Stimulated activated CD8-positive, alpha-beta memory T cell treated with anti-CD3 and anti-CD28 coated beads, Interleukin-12 subunit alpha, Interleukin-12 subunit beta, amount 100 ng/mL, for 24 hours (primary cell): ENCODE results near the gene MTRF1L.

Experiments
- DNase-seq: peaks from one replicate; pipeline ENCODE4 v3.0.0-alpha.2; 2020; ENCODE audit errors: extremely low read depth

The MTRF1L gene, protein sequence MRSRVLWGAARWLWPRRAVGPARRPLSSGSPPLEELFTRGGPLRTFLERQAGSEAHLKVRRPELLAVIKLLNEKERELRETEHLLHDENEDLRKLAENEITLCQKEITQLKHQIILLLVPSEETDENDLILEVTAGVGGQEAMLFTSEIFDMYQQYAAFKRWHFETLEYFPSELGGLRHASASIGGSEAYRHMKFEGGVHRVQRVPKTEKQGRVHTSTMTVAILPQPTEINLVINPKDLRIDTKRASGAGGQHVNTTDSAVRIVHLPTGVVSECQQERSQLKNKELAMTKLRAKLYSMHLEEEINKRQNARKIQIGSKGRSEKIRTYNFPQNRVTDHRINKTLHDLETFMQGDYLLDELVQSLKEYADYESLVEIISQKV

DNA sequence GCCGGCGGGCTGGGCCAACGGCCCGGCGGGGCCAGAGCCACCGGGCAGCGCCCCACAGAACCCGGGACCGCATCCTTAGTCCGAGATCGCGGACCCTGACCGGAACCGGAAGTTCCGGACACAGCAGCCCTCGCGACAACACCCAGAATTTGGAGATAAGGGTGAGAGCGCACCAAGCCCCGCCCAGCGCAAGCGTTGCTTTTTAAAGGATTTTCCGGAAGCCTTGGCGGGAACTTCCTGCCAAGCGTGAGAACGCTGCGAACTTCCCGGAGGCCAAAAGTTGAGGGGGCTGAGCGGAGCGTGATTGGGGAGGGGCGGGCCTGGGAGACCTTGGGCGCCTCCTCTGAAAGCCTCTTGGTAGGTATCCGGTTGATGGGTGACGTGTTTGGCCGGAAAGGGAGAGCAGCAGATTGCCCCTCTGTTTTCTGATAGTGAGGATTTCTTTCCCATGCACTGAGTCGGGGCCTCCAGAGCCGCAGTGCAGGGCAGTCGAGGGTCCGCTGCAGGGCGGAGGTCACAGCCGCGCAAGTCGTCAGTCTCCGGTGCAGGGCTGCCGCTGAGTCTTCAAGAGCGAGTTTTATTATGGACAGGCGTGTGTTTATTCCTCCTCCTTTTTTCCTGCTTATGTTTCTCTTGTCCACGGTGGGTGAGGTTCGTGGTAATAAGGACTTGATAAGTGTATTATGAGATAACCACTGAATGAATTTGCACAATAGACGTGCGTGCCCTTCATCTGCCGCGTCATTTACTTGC is at the start of gene MTRF1L:
Gene MTRF1L, minus strand, starts transcription at position 97 of the 753 bp plus-strand sequence. Its CDS starts 24 bp downstream, at position 73.
- peak; percentile 81 for DNase-seq

DNA sequence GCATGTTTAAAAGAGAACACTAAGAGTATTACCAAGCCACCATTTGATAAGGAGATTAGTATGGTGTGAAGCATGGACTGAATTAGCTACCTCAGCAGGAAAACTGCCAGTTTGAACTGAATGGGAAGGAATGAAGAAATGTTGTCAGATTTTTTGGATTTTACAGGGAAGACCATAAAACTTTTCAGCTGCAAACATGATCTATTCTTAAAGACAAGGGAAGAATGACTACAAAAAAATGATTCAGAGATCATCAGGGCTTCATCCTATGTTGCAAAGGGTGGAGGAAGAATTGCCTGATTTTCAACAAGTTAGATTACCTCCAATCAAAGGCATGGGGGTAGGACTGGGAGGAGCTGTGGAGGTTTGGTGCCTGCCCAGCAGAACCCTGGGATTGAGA is 49.3 kb upstream of the MTRF1L start:
- no peak for DNase-seq

DNA sequence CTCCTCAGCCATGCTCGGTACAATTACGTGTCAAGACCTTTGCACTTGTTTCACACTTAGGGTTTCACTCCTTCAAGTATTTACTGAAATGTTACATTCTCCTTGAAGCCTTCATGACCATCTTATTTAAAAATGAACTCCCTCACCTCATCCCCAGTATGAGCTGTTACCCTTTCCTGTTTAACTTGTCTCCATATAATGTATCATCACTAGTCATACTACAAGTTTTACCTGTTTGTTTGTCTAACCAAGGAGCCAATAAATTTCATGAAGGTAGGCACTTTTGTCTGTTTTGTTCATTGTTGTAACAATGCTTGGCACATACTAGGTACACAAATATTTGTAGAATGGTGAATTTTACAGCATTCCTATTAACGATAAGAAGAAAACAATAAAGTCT is 46.1 kb upstream of the MTRF1L start:
- DNase-seq: no peak

DNA sequence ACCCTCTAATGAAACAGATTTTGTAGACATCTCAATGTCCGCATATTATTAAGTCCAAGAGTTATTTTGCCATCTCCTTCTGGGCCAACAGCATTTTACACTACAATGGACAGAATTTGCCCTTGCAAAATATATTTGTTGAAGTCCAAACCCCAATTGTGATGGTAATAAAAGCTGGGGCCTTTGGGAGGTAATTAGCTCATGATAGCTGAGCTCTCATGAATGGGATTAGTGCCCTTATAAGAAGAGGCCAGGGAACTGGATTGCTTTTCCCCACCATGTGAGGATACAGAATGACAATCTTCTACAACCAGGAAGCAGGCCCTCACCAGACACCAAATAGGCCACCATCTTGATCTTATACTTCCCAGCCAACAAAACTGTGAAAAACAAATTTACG is 44.9 kb upstream of the MTRF1L start:
- no peak for DNase-seq

DNA sequence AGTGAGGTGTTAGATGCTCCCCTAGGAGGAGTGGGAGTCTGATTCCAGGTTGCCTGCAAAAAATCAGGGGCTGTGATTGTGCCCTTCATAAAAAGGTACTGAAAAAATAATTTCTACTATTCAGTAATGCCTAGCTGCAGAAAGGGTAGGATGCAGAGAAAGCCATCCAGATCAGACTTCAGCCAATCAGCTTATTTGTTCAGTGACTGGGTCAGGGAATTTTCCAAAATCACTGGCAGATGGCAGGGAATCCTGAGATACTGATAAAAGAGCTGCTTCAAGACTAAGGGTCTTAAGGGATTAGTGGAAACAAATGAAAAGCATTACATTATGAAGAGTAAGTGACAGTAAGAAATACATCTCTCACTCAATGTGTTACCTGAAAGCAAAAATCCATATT is 42.8 kb upstream of the MTRF1L start:
- DNase-seq: no peak

DNA sequence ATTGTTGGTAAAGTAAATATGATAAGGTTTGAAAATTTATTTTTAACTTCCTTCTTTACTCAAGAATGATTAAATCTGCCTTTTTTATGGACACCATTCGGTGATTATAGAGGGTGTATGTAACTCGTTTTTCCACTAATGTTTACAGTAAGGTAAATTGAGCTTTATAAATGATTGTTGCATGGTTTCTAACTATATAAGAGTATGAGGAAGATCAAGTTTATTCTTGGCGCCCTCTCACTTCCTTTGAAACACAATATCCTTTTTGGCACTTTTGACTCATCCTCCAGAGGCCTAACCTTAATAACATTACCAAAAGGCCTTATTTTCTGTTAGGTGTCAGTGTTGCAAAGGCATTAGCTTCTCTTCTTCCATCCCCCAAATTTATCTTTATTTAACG is 41.8 kb upstream of the MTRF1L start:
- DNase-seq: no peak

DNA sequence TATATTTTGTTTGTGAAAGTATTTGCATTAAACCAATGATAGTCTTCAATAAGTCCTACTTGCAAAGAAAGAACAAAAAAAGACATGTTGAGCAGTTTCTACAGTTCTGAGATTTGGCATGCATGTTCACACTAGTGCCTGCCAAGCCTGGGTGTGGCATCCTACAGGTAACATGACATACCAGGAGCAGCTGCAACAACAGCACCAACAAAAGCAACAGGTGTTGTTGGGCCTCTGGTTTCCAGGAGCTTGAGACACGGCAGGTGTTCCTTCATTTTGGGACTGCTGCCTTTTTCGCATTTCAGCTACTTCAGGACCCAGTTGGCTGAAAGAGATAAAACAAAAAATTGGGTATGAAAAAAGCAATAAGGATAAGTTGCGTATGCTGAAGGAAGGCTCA is 41.2 kb upstream of the MTRF1L start:
- no peak for DNase-seq

DNA sequence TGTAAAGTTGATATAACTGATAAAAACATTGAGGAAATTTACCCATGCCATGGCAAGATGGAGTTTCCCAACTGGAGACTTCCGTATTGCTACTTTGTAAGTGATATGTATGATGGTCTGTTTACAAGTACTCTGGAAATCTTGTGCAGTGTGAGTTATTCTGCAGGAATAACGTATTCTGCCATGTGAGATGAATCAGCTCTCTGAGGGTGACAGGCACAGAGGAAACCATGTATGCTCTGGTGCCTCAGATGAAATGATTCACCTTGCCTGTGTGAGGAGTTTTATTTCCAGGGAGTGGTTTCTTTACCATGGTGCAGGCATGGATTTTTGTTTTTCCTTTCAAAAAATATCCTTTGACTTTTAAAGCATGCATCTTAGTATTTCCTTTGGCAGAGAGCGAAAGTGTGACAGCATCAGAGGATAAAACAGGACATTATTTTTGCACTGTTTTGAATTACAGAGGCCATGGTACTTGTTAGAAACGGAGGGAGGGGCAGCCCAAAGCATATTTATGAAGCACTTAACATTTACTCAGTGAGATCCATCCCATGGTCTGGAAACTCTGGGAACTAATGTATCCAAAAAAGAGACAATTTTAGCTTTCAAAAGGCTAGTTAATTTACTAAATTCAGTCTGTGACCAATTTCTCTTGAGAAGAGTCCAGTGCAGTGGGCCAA is 36.0 kb upstream of the MTRF1L start:
- no peak for DNase-seq

DNA sequence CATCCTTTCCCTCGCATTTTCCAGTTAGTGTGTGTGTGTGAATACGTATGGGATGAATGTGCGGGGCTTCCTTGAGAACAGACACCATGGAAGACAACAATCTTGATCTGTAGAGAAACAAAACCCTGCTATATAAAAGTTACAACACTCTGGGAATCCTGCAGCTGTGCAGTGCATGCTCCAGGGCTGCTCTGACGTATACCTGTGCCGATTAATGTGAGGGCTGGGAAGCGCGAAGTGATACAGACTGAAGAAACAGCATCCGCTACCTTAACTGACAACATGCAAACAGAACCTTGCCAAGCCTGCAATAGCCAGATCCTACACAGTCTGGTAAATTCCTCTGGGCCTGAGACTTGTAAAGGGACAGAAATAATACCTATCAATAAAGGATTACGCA is 31.6 kb upstream of the MTRF1L start:
- DNase-seq: no peak

DNA sequence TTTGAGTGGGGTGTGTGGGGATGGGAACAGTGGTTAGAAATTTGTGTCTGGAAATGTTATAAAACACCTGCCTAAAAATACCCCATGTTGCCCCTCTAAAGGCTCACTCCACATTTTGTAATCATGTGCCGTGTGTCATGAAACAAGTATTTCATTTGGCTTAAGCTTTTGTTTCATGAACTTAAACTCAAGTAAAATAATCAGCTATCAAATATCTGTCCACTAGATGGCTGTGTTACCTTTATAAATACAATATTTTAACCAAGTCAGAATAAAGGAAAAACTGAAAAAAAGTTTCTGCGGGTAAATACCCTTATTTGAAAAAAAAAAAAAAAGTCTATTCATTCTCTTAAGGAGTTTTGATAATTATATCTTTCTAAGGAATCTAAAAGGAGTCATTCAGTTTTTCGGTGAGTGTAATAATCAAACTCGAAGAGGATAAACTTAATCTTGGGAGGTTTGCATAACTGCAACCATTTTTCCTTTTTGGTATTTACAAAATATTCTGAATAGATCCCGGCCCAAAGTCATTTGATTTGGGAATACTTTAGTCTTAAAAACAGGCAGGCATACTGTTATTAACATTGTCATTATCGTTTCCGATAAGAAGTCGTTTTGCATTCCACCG is 29.9 kb upstream of the MTRF1L start:
- no peak for DNase-seq

DNA sequence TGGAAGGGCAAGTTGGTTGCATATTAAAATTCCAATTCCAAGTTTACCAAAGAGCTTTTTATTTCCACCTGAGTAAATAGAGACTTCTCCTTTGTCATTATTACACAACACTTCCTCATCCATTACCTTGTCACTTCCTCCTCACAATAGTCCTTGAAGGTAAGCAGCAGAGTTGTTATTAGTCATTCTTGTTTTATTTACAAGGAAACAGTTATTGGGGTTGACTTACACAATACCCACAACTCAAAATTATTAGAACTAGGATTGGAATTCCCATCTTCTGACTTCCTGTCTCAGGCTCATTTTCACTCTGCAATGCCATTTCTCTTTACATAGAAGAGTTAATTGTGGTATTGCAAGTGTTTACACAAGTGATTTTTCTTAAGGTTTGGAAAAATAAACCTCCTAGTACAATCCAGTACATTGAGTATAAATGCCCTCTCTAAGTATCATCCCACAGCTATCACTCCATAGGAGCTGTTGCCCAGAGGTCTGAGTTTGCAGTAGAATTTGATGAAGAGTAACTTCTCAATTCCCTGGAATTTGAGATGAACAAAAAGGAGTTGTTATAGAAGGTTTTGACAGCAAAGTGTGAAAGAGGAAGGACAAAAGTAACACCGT is 28.9 kb upstream of the MTRF1L start:
- no peak for DNase-seq

DNA sequence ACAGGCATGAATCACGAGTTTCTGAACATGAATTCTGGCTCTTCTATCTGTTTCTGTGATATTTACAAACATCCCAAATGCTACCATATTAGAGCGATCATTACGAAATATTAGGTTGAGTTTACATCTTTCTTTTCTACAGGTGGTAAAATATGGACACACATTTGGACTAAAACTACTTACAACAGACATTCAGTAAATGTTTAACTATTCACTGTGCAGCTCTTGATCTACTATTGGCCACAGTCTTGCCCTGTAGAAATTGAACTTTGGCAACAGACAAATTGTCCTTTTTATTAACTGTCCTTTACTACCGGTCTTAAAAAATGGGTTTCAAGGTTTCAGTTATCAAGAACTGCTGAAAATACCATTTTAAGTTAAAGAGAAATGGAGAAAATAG is 26.5 kb upstream of the MTRF1L start:
- DNase-seq: no peak

DNA sequence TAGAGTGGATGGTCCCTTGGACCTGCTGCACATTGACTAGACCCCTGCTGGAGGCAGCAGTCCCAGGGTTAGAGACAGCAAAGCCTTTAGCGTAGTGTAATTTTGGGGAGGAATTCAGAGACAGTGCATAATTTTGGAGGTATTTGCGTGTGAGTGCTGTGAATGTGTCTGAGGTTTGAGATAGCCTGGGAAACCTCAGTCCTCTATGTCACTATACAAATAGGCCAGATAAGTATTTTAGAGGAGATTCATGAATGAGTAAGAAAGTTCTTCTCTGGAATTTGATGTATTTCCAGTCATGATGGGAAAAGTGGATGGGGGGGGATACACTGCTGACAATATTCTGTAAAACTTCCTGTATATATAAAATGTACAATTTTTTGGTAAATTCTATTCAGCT is 25.8 kb upstream of the MTRF1L start:
- DNase-seq: no peak

DNA sequence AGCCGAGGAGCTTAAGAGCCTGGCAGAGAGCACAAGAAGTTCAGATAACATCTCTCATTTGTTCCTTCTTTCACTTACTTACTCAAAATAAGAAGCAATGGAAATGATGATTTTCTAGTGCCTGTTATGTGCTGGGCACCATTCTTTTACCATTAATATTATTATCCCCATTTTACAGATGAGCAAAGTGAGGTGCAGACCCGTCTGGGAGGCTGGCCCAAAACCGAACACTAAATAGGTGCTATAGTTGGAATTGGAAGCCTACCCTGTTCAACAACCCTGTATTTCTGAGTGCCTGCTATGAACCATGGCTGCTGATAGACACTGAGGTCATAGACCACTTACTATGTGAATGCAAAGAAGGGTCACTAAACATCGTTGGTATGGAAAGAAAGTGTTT is 25.0 kb upstream of the MTRF1L start:
- no peak for DNase-seq

DNA sequence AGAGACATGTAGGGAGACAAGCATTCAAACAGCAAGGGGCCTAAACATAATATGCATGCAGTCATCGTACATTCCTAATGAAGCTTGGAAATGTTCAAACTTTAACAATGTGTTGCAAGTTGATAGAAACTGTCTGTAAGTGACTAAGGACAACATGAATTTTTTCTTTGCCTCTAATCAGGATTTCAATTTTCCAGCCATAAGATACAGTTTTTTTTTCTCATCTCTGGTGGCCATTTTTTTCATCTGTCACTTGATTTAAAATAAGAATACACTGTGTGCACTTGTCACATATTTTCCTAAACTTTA is 22.2 kb upstream of the MTRF1L start:
- no peak for DNase-seq

DNA sequence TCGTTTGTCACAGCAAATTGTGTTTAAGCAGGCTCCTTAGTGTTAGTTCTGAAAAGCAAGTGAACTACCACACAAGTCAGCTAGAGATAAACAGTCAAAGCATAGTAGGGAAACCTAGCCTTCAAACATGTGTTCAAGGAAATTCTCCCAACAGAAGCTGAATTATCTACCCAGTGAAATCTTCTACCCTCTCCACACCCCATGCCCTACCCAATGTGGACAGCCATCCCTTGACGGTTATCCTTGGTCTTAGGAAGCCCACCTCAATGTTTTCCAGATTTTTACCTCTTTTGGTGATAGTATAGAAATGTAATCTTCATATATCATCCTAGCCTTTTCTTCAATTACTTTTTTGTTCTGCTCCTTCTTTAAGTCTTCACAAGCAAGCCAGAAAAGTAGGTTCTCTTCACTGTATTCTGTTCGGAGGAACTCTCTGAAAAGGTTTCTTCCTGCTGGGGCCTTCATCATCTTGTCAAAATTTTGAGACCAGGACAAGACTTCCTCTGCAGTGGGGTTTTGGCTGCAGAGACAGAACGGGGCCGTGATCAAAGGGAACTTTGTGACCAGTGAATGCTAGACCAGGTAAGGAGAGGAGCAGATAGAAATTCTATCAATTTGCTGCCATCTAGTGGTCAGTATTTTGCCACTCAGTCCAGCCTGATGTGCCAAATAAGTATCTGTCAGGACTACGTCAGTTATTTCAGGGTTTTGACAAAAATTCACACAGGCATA is 21.6 kb upstream of the MTRF1L start:
- DNase-seq: no peak

DNA sequence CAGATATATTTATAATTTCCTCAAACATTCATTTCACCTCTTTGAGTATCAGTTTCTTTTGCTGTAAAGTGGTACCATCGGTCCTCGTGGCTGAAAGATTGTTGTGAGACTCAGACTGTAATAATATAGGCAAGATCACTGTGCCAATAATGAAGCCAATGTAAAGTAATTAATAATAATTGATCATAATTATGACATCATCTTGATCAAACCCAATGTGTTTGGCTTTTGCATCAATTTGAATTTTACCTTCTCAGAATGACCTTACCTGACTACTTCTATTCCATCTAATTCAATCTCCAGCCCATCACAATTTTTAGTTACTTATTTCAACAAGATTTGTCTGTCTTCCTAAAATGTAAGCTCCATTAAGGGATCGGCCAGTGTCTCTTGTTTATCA is 15.8 kb upstream of the MTRF1L start:
- DNase-seq: no peak

DNA sequence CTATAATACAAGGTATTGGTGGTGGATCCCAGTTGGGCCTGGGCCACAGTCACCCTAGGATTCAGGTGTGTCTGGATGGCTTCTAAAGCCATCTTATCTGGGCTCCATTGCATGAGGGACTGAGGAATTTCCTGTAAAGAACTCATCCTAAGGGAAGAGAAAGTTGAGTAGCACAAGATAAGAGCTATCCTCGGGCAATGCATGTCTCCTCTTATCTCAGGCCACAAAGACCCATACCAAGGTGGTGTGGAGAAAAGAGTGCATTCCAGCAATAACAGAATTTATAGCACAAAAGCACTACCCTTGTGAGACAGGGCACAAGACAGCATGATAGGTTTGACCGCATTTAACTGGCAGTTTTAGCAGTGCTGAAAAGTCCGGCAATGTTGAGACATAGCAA is 14.3 kb upstream of the MTRF1L start:
- no peak for DNase-seq

DNA sequence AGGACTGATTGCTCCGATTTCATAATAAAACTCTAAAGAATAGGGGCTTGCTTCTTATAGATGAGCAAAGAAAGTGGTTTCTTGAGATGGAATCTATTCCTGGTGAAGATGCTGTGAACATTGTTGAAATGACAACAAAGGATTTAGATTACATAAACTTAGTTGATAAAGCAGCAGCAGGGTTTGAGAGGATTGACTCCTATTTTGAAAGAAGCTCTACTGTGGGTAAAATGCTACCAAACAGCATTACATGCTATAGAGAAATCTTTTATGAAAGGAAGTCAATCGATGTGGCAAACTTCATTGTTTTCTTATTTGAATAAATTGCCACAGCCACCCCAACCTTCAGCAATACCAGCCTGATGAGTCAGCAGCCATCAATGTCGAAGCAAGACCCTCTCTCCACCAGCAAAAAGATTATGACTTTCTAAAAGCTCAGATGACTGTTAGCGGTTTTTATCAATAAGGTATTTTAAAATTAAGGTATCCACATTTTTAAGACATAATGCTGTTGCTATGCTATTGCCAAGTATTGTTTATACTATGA is 12.7 kb upstream of the MTRF1L start:
- no peak for DNase-seq

DNA sequence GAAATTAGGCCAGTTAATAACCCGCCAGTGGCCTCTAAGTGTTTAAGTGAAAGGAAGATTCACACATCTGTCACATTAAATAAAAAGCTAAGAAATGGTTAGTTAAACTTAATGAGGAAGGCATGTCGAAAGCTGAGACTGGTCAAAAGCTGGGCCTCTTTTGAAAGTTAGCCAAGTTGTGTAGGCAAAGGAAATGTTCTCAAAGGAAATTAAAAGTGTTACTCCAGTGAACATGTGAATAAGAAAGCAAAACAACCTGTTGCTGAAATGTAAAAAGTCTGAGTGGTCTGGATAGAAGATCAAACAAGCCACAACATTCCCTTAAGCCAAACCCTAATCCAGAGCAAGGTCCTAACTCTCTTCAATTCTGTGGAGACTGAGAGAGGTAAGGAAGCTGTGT is 10.9 kb upstream of the MTRF1L start:
- DNase-seq: no peak

DNA sequence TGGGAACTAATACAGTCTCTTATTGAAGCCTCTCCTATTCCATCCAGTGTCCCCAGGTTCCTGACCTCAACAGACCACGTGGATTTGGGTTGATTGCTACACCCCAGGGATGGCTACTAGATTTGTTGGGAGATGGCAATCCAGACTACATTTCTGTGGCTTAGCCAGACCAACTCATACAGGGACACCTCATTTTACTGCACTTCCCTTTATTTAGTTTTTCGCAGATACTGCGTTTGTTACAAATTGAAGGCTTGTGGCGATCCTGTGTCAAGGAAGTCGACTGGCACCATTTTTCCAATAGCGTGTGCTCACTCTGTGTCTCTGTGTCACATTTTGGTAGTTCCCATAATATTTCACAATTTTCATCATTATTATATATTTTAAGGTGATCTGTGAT is 10.3 kb upstream of the MTRF1L start:
- no peak for DNase-seq
